ENCODE results near the gene CBX8. TPM values are rescaled to one million over a fixed set of nuclear protein-coding genes. Genes with fewer than 3 reads are reported as not detected.
A peak's percentile ranks its signal among the peaks of the same experiment; 100 is the strongest.

The CBX8 gene
- total and polyA plus RNA-seq, 2 donors (not counting 3 experiments of a cell fraction or from before 2014, with no cell fraction given), result 0.69 to 3.1 TPM

DNA sequence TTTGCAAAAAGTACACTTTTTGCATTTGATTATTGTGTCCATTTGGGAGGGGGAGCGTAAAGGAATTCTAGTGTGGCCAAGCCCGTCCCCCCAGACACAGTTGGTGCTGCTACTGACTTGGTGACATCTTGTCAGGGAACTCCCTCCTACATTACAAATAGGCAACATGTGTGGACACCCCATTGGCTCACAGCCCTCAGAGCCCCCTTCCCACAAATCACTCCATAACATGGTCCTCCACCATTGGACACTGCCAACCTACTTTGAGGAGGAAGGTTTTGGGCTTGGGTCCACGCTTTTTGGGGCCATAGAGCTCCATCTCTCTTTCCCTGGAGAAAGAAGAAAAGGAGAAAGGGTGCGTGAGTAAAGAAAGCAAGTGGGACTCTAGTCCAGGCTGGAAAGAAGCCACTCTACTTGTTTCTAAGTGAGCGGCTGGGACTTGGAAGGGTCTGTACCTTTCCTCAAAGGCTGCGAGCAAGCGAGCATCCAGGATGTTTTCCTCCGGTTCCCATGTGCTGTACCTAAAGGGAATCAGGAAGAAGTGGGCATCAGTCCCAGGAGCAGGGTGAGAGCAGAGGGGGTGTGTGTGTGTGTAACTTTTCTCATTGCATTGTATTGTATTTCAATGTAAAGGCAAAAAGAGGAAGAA, 958 bp downstream of the CBX8 start:
- peak overlapping the region in 1 of 3 experiments; percentile 41 for H3K4me3 ChIP-seq (replicated peaks in 1 of 3; ENCODE audit: insufficient read depth in 1 of 3, low read depth in 1 of 3, low read length in 3 of 3)
- dilution Hi-C loops (cut with MboI; ENCODE audit: extremely low pct_ligation_motif_present, low sequenced_read_pairs), result no loop called here
- BruUV-seq (replicated peaks), result TSS peak; percentile 72
- H4K20me1 ChIP-seq (replicated peaks; ENCODE audit: control insufficient read depth, extremely low read depth, insufficient read depth, low read length), result no peaks in the 10 kb centered on the region
- H3K36me3 ChIP-seq (ENCODE audit: control insufficient read depth in 2 of 2, extremely low read depth in 1 of 2, insufficient read depth in 2 of 2, low read length in 2 of 2), result no peaks in the 10 kb centered on the region
- no peak for FAIRE-seq
- CTCF ChIA-PET, result interaction anchor here (0.5 to 3.2 kb wide), 7 partner anchors 11 to 213 kb away, joined by 3 to 20 read pairs (median 9); partner anchors contain the start of gene CBX4
- no peak overlapping the region for H3K9ac ChIP-seq (replicated peaks; ENCODE audit: extremely low read depth, insufficient read depth, low read length)
- no peak for DNase-seq (ENCODE audit: low read depth, low spot score)
- intact Hi-C loops (cut with micrococcal nuclease), result loop anchor here (2.0 kb wide), 2 partner anchors 43 to 193 kb away; partner anchors contain the start of gene CBX4
- POLR2A ChIA-PET, result no interaction called here
- peaks cover 19% of the 10 kb centered on the region for H3K4me1 ChIP-seq (ENCODE audit: control insufficient read depth, extremely low read depth, insufficient read depth, low read length)
- H3K79me2 ChIP-seq (ENCODE audit: control insufficient read depth, insufficient read depth, low read length), result no peaks in the 10 kb centered on the region
- no peaks in the 10 kb centered on the region for H3K9me3 ChIP-seq (replicated peaks; ENCODE audit: control insufficient read depth, insufficient read depth, low read length)
- no peak overlapping the region for H2AFZ ChIP-seq (ENCODE audit: low read depth, low read length)
- H3K4me2 ChIP-seq (ENCODE audit: insufficient read depth, low read length), result peak overlapping the region; percentile 68
- no peak for TF ChIP-seq POLR2AphosphoS5 (IDR thresholded peaks at IDR 0.05; ENCODE audit: insufficient read depth, low read depth, low read length)
- no peak for TF ChIP-seq JUN (IDR thresholded peaks at IDR 0.05; ENCODE audit: borderline replicate concordance, insufficient read depth, insufficient read length, low read depth)
- no peak for TF ChIP-seq MYC (IDR thresholded peaks at IDR 0.05; ENCODE audit: low read depth, low read length)
- no peak for TF ChIP-seq EZH2 (IDR thresholded peaks at IDR 0.05; ENCODE audit: borderline replicate concordance, low read depth, low read length, severe bottlenecking)
- TF ChIP-seq, protein P1, sequence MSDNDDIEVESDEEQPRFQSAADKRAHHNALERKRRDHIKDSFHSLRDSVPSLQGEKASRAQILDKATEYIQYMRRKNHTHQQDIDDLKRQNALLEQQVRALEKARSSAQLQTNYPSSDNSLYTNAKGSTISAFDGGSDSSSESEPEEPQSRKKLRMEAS (IDR thresholded peaks at IDR 0.05; ENCODE audit: insufficient read depth, insufficient read length), result no peak
- TF ChIP-seq GATA2 (IDR thresholded peaks at IDR 0.05; ENCODE audit: insufficient read depth, insufficient read length, low read depth, low read length), result no peak
- no peak for TF ChIP-seq POLR2A (IDR thresholded peaks at IDR 0.05; ENCODE audit: low read depth, low read length)
- no peak for TF ChIP-seq FOS (IDR thresholded peaks at IDR 0.05; ENCODE audit: borderline replicate concordance, insufficient read depth, low read length)
- TF ChIP-seq, protein P2, sequence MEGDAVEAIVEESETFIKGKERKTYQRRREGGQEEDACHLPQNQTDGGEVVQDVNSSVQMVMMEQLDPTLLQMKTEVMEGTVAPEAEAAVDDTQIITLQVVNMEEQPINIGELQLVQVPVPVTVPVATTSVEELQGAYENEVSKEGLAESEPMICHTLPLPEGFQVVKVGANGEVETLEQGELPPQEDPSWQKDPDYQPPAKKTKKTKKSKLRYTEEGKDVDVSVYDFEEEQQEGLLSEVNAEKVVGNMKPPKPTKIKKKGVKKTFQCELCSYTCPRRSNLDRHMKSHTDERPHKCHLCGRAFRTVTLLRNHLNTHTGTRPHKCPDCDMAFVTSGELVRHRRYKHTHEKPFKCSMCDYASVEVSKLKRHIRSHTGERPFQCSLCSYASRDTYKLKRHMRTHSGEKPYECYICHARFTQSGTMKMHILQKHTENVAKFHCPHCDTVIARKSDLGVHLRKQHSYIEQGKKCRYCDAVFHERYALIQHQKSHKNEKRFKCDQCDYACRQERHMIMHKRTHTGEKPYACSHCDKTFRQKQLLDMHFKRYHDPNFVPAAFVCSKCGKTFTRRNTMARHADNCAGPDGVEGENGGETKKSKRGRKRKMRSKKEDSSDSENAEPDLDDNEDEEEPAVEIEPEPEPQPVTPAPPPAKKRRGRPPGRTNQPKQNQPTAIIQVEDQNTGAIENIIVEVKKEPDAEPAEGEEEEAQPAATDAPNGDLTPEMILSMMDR (IDR thresholded peaks at IDR 0.05; ENCODE audit: extremely low read depth in 1 of 2, insufficient read depth in 1 of 2, low read depth in 1 of 2, low read length in 2 of 2), result no peak
- H3K27me3 ChIP-seq (ENCODE audit: control insufficient read depth in 2 of 2, insufficient read depth in 2 of 2, low read length in 2 of 2), result peaks cover 40 to 60% of the 10 kb centered on the region in 2 experiments
- no peak overlapping the region for H3K27ac ChIP-seq (ENCODE audit: insufficient read depth, low read depth, low read length)
- no peaks in the 10 kb centered on the region for H3K9me1 ChIP-seq (replicated peaks; ENCODE audit: control insufficient read depth, extremely low read depth, insufficient read depth, low read length)
